ENCODE results near the gene FAM107B. TPM values are rescaled to one million over a fixed set of nuclear protein-coding genes. Genes with fewer than 3 reads are reported as not detected.

FAM107B gene
- total RNA-seq, 1 experiment from 2014 or later: 41.6 TPM

DNA sequence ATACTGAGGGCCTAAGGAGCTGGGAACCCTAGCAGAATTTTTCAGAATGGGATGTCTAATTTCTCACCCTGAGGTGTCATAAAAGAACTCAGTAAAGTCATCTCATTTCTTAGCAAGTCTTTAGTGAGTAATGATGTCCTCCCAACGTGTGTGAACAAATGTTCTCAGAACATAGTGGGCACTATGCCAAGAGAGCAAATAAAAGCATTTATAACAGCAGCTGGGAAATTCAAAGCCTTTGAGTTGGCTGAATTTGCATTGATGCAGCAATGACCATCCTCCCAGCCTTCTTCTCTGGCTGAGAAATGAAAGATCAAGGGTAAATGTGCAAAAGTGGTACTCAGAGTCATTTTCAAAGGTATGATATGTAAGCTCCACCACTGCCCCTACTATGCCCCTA is 109.4 kb downstream of the FAM107B start:
- ATAC-seq (no peak), DNase-seq (ENCODE audit: low read depth, low spot score) (no peak)
- POLR2A ChIA-PET: no interaction called here
- Histone ChIP-seq H3K9ac (ENCODE audit: low read length) (no peak overlapping the region), H3K4me3 (replicated peaks in 1 of 2; ENCODE audit: low read depth in 1 of 2, low read length in 2 of 2) (no peak overlapping the region), H4K20me1 (ENCODE audit: insufficient read depth) (no peaks in the 10 kb centered on the region), H3K9me2 (ENCODE audit: insufficient read depth) (no peaks in the 10 kb centered on the region), H3K4me1 (ENCODE audit: control insufficient read depth in 1 of 2, insufficient read depth in 2 of 2, low read length in 2 of 2) (no peaks in the 10 kb centered on the region), H3K27me3 (ENCODE audit: insufficient read depth, low read length) (no peaks in the 10 kb centered on the region), H3K36me3 (ENCODE audit: control insufficient read depth in 1 of 2, insufficient read depth in 2 of 2, low read length in 2 of 2) (no peaks in the 10 kb centered on the region), H3K79me2 (ENCODE audit: insufficient read depth, low read length) (no peaks in the 10 kb centered on the region), H3K27ac (ENCODE audit: low read depth, low read length) (no peak overlapping the region), H3K9me3 (ENCODE audit: control insufficient read depth in 1 of 2, insufficient read depth in 1 of 2, low read depth in 1 of 2, low read length in 2 of 2) (no peaks in the 10 kb centered on the region), H3K4me2 (ENCODE audit: low read length) (no peak overlapping the region), H2AFZ (ENCODE audit: low read depth, low read length, poor library complexity, severe bottlenecking) (no peak overlapping the region)
- no peak for TF ChIP-seq SP1 (IDR thresholded peaks at IDR 0.05; ENCODE audit: low read depth)
- no peak for TF ChIP-seq ZFX (IDR thresholded peaks at IDR 0.05)
- no peak for TF ChIP-seq ZNF274 (IDR thresholded peaks at IDR 0.05; ENCODE audit: low read depth, low read length)
- no peak for TF ChIP-seq POLR2AphosphoS5 (IDR thresholded peaks at IDR 0.05; ENCODE audit: low read depth, low read length)
- no peak for TF ChIP-seq MAX (IDR thresholded peaks at IDR 0.05)
- TF ChIP-seq ZBTB33 (IDR thresholded peaks at IDR 0.05; ENCODE audit: extremely low read depth, insufficient replicate concordance, low read length): no peak
- no peak for TF ChIP-seq ELF1 (IDR thresholded peaks at IDR 0.05; ENCODE audit: borderline replicate concordance, low read depth)
- TF ChIP-seq CEBPB (IDR thresholded peaks at IDR 0.05; ENCODE audit: low read depth): no peak
- TF ChIP-seq CBX3 (IDR thresholded peaks at IDR 0.05; ENCODE audit: low read depth): no peak
- TF ChIP-seq, protein P1, sequence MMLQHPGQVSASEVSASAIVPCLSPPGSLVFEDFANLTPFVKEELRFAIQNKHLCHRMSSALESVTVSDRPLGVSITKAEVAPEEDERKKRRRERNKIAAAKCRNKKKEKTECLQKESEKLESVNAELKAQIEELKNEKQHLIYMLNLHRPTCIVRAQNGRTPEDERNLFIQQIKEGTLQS (IDR thresholded peaks at IDR 0.05): no peak
- TF ChIP-seq TCF7L2 (IDR thresholded peaks at IDR 0.05; ENCODE audit: borderline replicate concordance, extremely low read depth, insufficient read depth, insufficient read length): no peak
- TF ChIP-seq, protein P2, sequence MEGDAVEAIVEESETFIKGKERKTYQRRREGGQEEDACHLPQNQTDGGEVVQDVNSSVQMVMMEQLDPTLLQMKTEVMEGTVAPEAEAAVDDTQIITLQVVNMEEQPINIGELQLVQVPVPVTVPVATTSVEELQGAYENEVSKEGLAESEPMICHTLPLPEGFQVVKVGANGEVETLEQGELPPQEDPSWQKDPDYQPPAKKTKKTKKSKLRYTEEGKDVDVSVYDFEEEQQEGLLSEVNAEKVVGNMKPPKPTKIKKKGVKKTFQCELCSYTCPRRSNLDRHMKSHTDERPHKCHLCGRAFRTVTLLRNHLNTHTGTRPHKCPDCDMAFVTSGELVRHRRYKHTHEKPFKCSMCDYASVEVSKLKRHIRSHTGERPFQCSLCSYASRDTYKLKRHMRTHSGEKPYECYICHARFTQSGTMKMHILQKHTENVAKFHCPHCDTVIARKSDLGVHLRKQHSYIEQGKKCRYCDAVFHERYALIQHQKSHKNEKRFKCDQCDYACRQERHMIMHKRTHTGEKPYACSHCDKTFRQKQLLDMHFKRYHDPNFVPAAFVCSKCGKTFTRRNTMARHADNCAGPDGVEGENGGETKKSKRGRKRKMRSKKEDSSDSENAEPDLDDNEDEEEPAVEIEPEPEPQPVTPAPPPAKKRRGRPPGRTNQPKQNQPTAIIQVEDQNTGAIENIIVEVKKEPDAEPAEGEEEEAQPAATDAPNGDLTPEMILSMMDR (IDR thresholded peaks at IDR 0.05 in 2 of 3, conservative IDR thresholded peaks at IDR 0.05 in 1 of 3; ENCODE audit: borderline replicate concordance in 1 of 3, insufficient read depth in 1 of 3, low read depth in 2 of 3, low read length in 2 of 3): no peak
- TF ChIP-seq JUND (IDR thresholded peaks at IDR 0.05): no peak
- no TSS peak for BruUV-seq (replicated peaks)
- RAD21 ChIA-PET (ENCODE audit: low non-redundant PET in 1 of 2, low total read pairs in 2 of 2, uncharacterized antibody in 2 of 2, unreplicated experiment in 2 of 2): no interaction called here
- intact Hi-C loops (cut with micrococcal nuclease): no loop called here
- CTCF ChIA-PET: no interaction called here
